Central memory CD8-positive, alpha-beta T cell (primary cell): ENCODE results near the gene ZBTB11.
"Not testable (repeated sequence)": the region's sequence is repeated elsewhere in the genome, so short reads cannot be mapped to it uniquely, and the experiment has no call there.

Experiments
- ATAC-seq: fragments of 150-1000 bp; cut with Tn5 transposase; replicated peaks from 2 replicates; pipeline ENCODE4 v1.10.0; 2022; ENCODE audit warnings: mild to moderate bottlenecking, moderate FRiP score, moderate number of reproducible peaks; ENCODE audit not compliant: poor library complexity, severe bottlenecking; ENCODE audit errors: extremely low read depth
- DNase-seq, 2 donors: peaks; one replicate each; pipeline ENCODE4 v3.0.0; 2021; ENCODE audit warnings: low spot score in 2 of 2
- H3K27ac Mint-ChIP-seq: one replicate; pipeline ENCODE4 v1.8.0; 2022; ENCODE audit warnings: low read depth, mild to moderate bottlenecking, moderate library complexity, mixed read lengths
- H3K27me3 Mint-ChIP-seq: one replicate; pipeline ENCODE4 v1.8.0; 2022; ENCODE audit warnings: mixed read lengths
- H3K36me3 Mint-ChIP-seq: one replicate; pipeline ENCODE4 v1.8.0; 2022; ENCODE audit warnings: mild to moderate bottlenecking, moderate library complexity, mixed read lengths; ENCODE audit not compliant: insufficient read depth
- H3K4me1 Mint-ChIP-seq: one replicate; pipeline ENCODE4 v1.8.0; 2022; ENCODE audit warnings: mixed read lengths
- H3K4me3 Mint-ChIP-seq: one replicate; pipeline ENCODE4 v1.8.0; 2022; ENCODE audit warnings: mild to moderate bottlenecking, moderate library complexity, mixed read lengths
- H3K9me3 Mint-ChIP-seq: one replicate; pipeline ENCODE4 v1.8.0; 2022; ENCODE audit warnings: mixed read lengths

Gene ZBTB11

GRCh38 chr3:101634591-101635196 lies 42.2 kb downstream of the ZBTB11 start:
- Mint-ChIP-seq H3K27me3 (no peaks in the 10 kb centered on the region), H3K4me1 (no peaks in the 10 kb centered on the region), H3K9me3 (no peaks in the 10 kb centered on the region), H3K36me3 (no peaks in the 10 kb centered on the region), H3K27ac (peak overlapping the region; percentile 7), H3K4me3 (no peak overlapping the region)
- ATAC-seq (no peak), DNase-seq (no peak)

DNA sequence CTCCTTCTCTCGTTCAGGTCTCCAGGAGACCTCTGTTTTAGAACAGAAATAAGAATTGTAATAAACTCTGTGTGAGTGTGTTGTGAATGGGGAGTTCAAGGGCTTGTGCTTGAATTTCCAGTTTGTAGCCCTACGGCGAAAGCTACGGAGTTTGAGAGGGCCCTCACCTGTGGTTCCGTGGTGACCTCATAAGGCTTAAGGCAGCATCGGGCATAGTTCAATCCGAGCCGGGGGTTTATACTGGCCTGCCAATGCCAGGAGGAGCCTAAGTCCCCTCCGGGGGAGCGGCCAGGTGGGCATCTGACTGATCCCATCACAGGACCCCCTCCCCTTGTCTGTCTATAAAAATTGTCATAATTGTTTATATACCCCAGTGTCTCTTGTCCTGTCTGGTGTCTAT lies 43.7 kb downstream of the ZBTB11 start:
- ATAC-seq (no peak), DNase-seq (no peak)
- Mint-ChIP-seq H3K4me3 (no peak overlapping the region), H3K9me3 (no peaks in the 10 kb centered on the region), H3K4me1 (no peaks in the 10 kb centered on the region), H3K36me3 (no peaks in the 10 kb centered on the region), H3K27ac (no peak overlapping the region), H3K27me3 (no peaks in the 10 kb centered on the region)

DNA sequence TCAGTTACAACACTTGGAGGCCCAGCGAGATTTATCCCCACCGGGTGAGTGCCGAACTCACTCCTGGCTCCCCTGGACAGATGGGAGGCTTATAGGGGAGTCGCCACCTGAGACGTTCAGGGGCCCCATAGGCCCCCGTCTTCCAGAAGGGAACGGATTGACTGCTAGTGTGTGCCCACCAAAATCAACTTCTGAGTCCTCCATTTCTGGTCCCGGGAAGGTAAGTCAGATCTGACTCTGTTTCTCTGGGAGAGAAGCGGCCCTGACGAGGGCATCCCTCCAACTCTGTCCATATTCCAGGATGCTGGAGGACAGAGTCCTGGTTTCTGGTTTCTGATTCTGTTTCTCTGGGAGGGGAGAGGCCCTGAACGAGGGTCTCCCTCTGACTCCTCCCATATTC lies 44.3 kb downstream of the ZBTB11 start:
- H3K4me1 Mint-ChIP-seq = no peaks in the 10 kb centered on the region
- no peak overlapping the region for H3K27ac Mint-ChIP-seq
- no peaks in the 10 kb centered on the region for H3K36me3 Mint-ChIP-seq
- no peaks in the 10 kb centered on the region for H3K27me3 Mint-ChIP-seq
- H3K4me3 Mint-ChIP-seq = no peak overlapping the region
- ATAC-seq = no peak
- no peaks in the 10 kb centered on the region for H3K9me3 Mint-ChIP-seq
- no peak for DNase-seq

- H3K27ac Mint-ChIP-seq, H3K4me1 Mint-ChIP-seq, H3K4me3 Mint-ChIP-seq, H3K9me3 Mint-ChIP-seq, H3K27me3 Mint-ChIP-seq, ATAC-seq, H3K36me3 Mint-ChIP-seq, DNase-seq: not testable (repeated sequence)
Measured at GRCh38 chr3:101631959-101632358, 45.0 kb downstream of the ZBTB11 start.

DNA sequence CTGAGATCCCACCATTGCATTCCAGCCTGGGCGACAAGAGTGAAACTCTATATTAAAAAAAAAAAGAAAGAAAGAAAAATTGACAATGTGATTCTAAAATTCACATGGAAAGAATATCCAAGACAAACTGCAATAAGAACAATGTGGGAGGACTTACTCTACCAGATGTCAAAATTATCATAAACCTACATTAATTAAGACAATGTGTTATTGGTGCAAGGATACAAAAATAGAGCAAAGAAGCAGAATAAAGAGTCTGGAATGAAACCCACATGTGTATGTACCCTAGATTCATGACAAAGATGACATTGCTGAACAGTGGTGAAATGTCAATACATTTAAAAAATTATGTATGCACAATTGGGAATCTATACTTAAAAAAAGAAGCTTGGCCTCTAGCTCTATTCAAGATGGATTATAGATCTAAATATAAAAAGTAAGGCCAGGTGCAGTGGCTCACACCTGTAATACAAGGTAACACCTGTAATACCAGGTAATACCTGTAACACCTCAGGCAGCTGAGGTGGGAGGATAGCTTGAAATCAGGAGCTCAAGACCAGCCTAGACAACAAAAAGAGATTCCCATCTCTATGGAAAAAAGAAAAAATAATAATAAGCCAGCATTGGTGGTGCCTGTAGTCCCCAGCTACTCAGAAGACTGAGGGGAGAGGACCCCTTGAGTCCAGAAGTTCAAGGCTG lies 45.7 kb downstream of the ZBTB11 start:
- Mint-ChIP-seq H3K27ac (no peak overlapping the region), H3K4me3 (no peak overlapping the region), H3K36me3 (no peaks in the 10 kb centered on the region), H3K27me3 (no peaks in the 10 kb centered on the region), H3K9me3 (no peaks in the 10 kb centered on the region), H3K4me1 (no peaks in the 10 kb centered on the region)
- ATAC-seq (no peak), DNase-seq (no peak)

GRCh38 chr3:101629219-101629618 lies 47.7 kb downstream of the ZBTB11 start:
- ATAC-seq (no peak), DNase-seq (no peak)
- H3K27me3 Mint-ChIP-seq = no peaks in the 10 kb centered on the region
- H3K9me3 Mint-ChIP-seq = no peaks in the 10 kb centered on the region
- no peak overlapping the region for H3K4me3 Mint-ChIP-seq
- peaks cover under 1% of the 10 kb centered on the region for H3K4me1 Mint-ChIP-seq
- no peaks in the 10 kb centered on the region for H3K36me3 Mint-ChIP-seq
- H3K27ac Mint-ChIP-seq = no peak overlapping the region

GRCh38 chr3:101625879-101626278 lies 51.1 kb downstream of the ZBTB11 start:
- Mint-ChIP-seq H3K4me1 (peaks cover 6% of the 10 kb centered on the region), H3K4me3 (no peak overlapping the region), H3K27me3 (no peaks in the 10 kb centered on the region), H3K9me3 (no peaks in the 10 kb centered on the region), H3K36me3 (no peaks in the 10 kb centered on the region), H3K27ac (no peak overlapping the region)
- ATAC-seq = no peak
- DNase-seq = no peak

DNA sequence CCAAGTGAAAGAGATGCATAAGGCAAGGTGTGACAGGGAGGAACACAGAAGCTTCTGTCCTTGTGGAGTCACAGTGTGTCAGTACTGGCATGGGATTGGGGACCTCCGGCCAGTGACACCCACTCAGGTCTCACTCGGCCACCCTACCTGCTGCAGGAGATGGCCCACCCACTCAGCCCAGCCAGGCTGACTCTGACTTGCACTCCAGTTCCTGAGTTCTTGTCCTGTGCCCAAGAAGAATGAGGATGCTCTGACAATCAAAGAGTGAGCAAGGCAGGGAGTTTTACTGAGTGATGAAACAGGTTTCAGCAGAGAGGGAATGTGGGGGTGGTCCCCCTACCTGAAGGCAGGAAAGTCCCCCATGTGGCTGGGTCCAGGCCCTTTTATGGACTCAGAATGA lies 52.1 kb downstream of the ZBTB11 start:
- Mint-ChIP-seq H3K4me3 (no peak overlapping the region), H3K27ac (no peak overlapping the region), H3K9me3 (no peaks in the 10 kb centered on the region), H3K27me3 (no peaks in the 10 kb centered on the region), H3K36me3 (no peaks in the 10 kb centered on the region), H3K4me1 (peaks cover 6% of the 10 kb centered on the region)
- ATAC-seq = no peak
- DNase-seq = no peak

- H3K27ac Mint-ChIP-seq = no peak overlapping the region
- ATAC-seq (no peak), DNase-seq (no peak)
- H3K4me1 Mint-ChIP-seq = peaks cover 6% of the 10 kb centered on the region
- H3K4me3 Mint-ChIP-seq = no peak overlapping the region
- H3K27me3 Mint-ChIP-seq = no peaks in the 10 kb centered on the region
- H3K9me3 Mint-ChIP-seq = no peaks in the 10 kb centered on the region
- H3K36me3 Mint-ChIP-seq = no peaks in the 10 kb centered on the region
Measured at GRCh38 chr3:101623656-101624055, 53.3 kb downstream of the ZBTB11 start.

GRCh38 chr3:101619734-101620133 lies 57.2 kb downstream of the ZBTB11 start:
- ATAC-seq (no peak), DNase-seq (no peak)
- Mint-ChIP-seq H3K4me1 (peaks cover 6% of the 10 kb centered on the region), H3K4me3 (no peak overlapping the region), H3K27ac (no peak overlapping the region), H3K36me3 (no peaks in the 10 kb centered on the region), H3K9me3 (no peaks in the 10 kb centered on the region), H3K27me3 (no peaks in the 10 kb centered on the region)

GRCh38 chr3:101618726-101619125 lies 58.2 kb downstream of the ZBTB11 start:
- Mint-ChIP-seq H3K36me3 (no peaks in the 10 kb centered on the region), H3K27me3 (no peaks in the 10 kb centered on the region), H3K27ac (no peak overlapping the region), H3K9me3 (no peaks in the 10 kb centered on the region), H3K4me1 (peaks cover under 1% of the 10 kb centered on the region), H3K4me3 (no peak overlapping the region)
- DNase-seq (no peak), ATAC-seq (no peak)

- H3K4me3 Mint-ChIP-seq = no peak overlapping the region
- H3K36me3 Mint-ChIP-seq = no peaks in the 10 kb centered on the region
- no peaks in the 10 kb centered on the region for H3K27me3 Mint-ChIP-seq
- ATAC-seq (no peak), DNase-seq (no peak)
- H3K9me3 Mint-ChIP-seq = no peaks in the 10 kb centered on the region
- no peaks in the 10 kb centered on the region for H3K4me1 Mint-ChIP-seq
- H3K27ac Mint-ChIP-seq = no peak overlapping the region
Measured at GRCh38 chr3:101617478-101617877, 59.5 kb downstream of the ZBTB11 start.

- ATAC-seq = no peak
- Mint-ChIP-seq H3K36me3 (no peaks in the 10 kb centered on the region), H3K9me3 (no peaks in the 10 kb centered on the region)
Measured at GRCh38 chr3:101615525-101615924, 61.4 kb downstream of the ZBTB11 start.

More at GRCh38 chr3:101615525-101615924, 61.4 kb downstream of the ZBTB11 start:
- Mint-ChIP-seq H3K27me3 (no peaks in the 10 kb centered on the region), H3K4me1 (no peaks in the 10 kb centered on the region), H3K27ac (peak overlapping the region; percentile 30), H3K4me3 (no peak overlapping the region)
- no peak for DNase-seq
